ENCODE measurements around the gene FANCE. TPM values are rescaled to one million over a fixed set of nuclear protein-coding genes. Genes with fewer than 3 reads are reported as not detected.

The FANCE gene
- total RNA-seq, 4 donors from 2014 or later, result 2.6 to 5.0 (median 3.8) TPM

DNA sequence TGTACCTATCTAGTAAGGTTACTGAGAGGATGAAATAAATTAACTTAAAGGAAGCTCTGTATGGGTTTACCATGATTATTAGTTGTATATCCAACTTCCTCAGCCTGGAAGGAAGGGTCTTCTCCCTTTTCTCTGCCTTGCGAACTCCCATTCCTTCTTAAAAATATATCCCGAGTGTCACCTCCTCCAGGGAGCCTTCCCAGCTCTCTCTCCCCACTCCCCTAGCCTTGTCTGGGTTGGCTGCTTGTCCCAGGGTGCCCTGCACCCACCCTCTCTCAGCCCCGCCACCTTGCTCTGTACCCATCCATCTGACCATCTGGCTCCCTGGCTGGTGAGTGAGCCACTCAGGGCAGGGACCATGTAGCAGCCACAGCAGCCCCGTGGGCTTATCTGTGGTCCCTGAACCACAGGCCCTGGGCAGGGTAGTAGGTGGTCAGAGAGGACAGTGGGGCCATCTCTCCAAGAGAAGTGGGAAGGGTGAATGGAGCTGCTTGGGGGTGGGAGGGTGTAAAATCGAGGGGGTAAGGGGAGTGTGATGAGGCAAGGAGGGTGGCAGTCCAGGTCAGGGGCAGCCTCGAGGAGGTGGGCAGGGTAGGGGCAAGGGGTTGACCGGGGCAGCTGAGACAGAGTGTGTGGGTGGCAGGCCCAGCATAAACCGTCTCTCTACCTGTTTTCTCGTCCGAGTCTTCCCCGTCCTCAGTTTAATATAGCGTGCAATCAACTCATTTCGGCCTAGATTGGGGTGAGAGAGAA, 31.9 kb downstream of the FANCE start:
- WGBS, 2 donors (ENCODE audit: low coverage in 1 of 2), result 84 to 85% methylated on average over 9 of the region's 13 CpGs

DNA sequence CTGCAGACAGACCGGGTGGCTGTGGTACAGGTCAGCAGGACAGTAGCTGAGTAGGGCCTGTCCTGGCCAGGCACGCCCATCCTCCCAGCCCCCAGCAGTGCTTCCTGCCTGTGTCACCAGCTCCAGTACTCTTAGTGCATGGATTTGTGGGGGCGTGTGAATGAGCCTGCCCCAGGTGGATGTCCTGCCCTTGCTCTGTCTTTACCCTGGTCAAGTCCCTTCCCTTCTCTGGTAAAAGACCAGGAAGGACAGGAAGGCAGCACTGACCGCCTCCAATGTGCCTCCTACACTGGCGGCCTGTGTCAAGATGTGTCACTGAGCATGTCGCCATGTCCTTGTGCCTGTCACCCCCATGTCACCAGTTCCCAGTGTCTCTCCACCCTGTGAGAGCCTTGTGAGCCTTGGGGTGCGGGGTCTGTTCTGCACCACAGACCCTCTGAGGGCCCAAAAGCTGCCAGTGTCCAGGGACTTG, 32.8 kb downstream of the FANCE start:
- H3K36me3 ChIP-seq, result peaks cover 0 to 42% of the 10 kb centered on the region in 2 donors
- H3K27me3 ChIP-seq, result no peaks in the 10 kb centered on the region
- H3K4me1 ChIP-seq, result peaks cover 5 to 92% (median 40%) of the 10 kb centered on the region in 3 donors
- no peak for ATAC-seq
- TF ChIP-seq, protein P1, sequence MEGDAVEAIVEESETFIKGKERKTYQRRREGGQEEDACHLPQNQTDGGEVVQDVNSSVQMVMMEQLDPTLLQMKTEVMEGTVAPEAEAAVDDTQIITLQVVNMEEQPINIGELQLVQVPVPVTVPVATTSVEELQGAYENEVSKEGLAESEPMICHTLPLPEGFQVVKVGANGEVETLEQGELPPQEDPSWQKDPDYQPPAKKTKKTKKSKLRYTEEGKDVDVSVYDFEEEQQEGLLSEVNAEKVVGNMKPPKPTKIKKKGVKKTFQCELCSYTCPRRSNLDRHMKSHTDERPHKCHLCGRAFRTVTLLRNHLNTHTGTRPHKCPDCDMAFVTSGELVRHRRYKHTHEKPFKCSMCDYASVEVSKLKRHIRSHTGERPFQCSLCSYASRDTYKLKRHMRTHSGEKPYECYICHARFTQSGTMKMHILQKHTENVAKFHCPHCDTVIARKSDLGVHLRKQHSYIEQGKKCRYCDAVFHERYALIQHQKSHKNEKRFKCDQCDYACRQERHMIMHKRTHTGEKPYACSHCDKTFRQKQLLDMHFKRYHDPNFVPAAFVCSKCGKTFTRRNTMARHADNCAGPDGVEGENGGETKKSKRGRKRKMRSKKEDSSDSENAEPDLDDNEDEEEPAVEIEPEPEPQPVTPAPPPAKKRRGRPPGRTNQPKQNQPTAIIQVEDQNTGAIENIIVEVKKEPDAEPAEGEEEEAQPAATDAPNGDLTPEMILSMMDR (IDR thresholded peaks at IDR 0.05), result no peak
- TF ChIP-seq EP300 (IDR thresholded peaks at IDR 0.05) (no peak), POLR2A (IDR thresholded peaks at IDR 0.05) (no peak), POLR2AphosphoS5 (IDR thresholded peaks at IDR 0.05) (no peak)
- H3K27ac ChIP-seq, result peak overlapping the region; percentile 90 to 100 (median 98)
- no peak overlapping the region for H3K4me3 ChIP-seq
- no peaks in the 10 kb centered on the region for H3K9me3 ChIP-seq
- no CpG with 5 or more reads among the region's 7 CpGs for WGBS, 2 donors (ENCODE audit: low coverage in 1 of 2)

More for the DNA sequence above, 31.9 kb downstream of the FANCE start:
- Histone ChIP-seq H3K36me3 (peaks cover 0 to 51% of the 10 kb centered on the region in 2 donors), H3K4me3 (no peak overlapping the region), H3K27me3 (no peaks in the 10 kb centered on the region), H3K4me1 (peaks cover 3 to 84% (median 33%) of the 10 kb centered on the region in 3 donors), H3K27ac (peak overlapping the region in 3 of 4 donors; percentile 98 to 100 (median 99)), H3K9me3 (no peaks in the 10 kb centered on the region)
- no peak for TF ChIP-seq EP300 (IDR thresholded peaks at IDR 0.05)
- no peak for TF ChIP-seq POLR2A (IDR thresholded peaks at IDR 0.05)
- no peak for TF ChIP-seq POLR2AphosphoS5 (IDR thresholded peaks at IDR 0.05)
- TF ChIP-seq, protein P1 (IDR thresholded peaks at IDR 0.05), result no peak
- no peak for ATAC-seq

DNA sequence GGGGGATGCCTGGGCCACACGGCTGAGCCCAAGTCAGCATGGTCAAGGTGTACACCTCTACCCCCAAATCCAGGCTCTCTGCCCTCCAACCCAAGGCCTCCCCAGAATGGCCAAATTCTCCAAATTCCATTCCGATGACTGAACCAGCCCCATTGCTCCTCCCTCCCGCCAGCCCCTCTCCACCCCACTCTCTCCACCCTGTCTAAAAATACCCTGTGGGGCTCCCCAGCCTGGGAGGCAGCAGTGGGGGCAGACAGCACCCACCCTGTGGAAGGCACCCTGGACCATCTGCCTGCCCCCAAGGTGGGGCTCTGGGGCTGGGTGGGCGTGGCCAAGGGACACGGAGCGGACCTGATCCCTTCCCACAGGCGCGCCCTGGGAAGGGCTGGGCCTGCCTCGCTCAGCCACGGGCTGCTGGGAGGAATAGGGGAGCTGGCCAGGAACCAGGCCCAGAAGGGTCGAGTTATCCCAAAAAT, 33.3 kb downstream of the FANCE start:
- ATAC-seq, result peak; percentile 38
- Histone ChIP-seq H3K9me3 (no peaks in the 10 kb centered on the region), H3K4me3 (peak overlapping the region in 1 of 2 donors; percentile 38), H3K36me3 (peaks cover 0 to 38% of the 10 kb centered on the region in 2 donors), H3K27me3 (no peaks in the 10 kb centered on the region), H3K27ac (peak overlapping the region; percentile 90 to 100 (median 98)), H3K4me1 (peaks cover 5 to 97% (median 44%) of the 10 kb centered on the region in 3 donors)
- TF ChIP-seq, protein P1 (IDR thresholded peaks at IDR 0.05), result no peak
- no peak for TF ChIP-seq POLR2A (IDR thresholded peaks at IDR 0.05)
- no peak for TF ChIP-seq EP300 (IDR thresholded peaks at IDR 0.05)
- TF ChIP-seq POLR2AphosphoS5 (IDR thresholded peaks at IDR 0.05), result no peak
- 31% methylated on average over 2 of the region's 11 CpGs; no CpG with 5 or more reads in 1 of the 2 donors for WGBS, 2 donors (ENCODE audit: low coverage in 1 of 2)

DNA sequence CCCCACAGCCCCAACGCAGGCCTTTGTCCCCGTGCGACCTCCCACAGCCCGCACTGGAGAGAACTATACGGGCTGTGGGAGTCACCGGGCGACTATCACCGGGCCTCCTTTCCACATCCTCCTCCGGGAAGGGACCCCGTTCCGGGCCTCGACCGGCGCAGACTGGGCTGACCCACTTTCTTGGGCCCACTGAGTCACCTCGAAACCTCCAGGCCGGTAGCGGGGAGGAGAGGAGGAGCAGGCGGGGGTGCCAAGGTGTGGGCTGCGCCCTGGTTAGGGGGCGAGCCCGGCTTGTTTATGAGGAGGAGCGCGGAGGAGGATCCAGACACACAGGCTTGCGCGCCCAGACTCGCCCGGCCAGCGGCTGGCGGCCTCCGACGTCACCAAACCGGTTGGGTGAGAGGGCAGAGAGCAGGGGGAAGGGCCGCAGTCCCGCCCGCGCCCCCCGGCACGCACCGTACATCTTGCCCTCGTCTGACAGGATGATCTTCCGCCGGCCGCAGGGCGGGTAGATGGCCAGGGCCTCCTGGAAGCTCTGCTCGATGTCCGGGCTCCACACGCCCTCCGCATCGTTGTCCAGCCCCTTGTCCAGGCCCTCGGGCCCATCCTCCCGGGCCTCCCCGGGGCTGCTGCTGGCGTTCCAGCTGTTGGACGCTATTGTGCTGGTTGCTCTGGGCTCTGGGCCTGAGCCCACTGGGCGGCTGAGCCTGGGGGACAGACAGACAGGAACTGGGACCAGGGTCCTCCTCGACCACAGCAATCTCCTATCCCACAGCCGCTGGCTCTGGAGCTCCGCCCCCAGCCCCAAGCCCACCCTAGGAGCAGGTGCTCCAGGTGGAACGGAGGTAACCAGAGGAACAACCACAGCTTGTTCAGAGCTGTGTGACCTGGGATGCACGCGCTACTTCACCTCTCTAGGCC, 34.1 kb downstream of the FANCE start:
- Histone ChIP-seq H3K9me3 (no peaks in the 10 kb centered on the region), H3K36me3 (peaks cover 0 to 32% of the 10 kb centered on the region in 2 donors), H3K4me3 (peak overlapping the region in 1 of 2 donors; percentile 38), H3K4me1 (peaks cover 5 to 98% (median 53%) of the 10 kb centered on the region in 3 donors), H3K27me3 (no peaks in the 10 kb centered on the region), H3K27ac (peak overlapping the region; percentile 90 to 100 (median 98))
- ATAC-seq, result peak; percentile 9
- peak; percentile 48 for TF ChIP-seq POLR2AphosphoS5 (IDR thresholded peaks at IDR 0.05)
- TF ChIP-seq, protein P1 (IDR thresholded peaks at IDR 0.05), result no peak
- 6% methylated on average over 5 of the region's 61 CpGs; no CpG with 5 or more reads in 1 of the 2 donors for WGBS, 2 donors (ENCODE audit: low coverage in 1 of 2)

All from gastroesophageal sphincter (tissue), 4 donors.